Body of pancreas (tissue), 4 donors: ENCODE results near the gene EYS. TPM values are rescaled to one million over a fixed set of nuclear protein-coding genes. Genes with fewer than 3 reads are reported as not detected.
"Not testable (repeated sequence)": the region's sequence is repeated elsewhere in the genome, so short reads cannot be mapped to it uniquely, and the experiment has no call there.

ENCODE experiments used
- ATAC-seq: fragments of 150-250 bp; one replicate; pipeline ENCODE4 v1.9.1; 2016
- DNase-seq, 4 donors: peaks; one replicate each; pipeline ENCODE4 v3.0.0-alpha.2; 2019
- H3K27ac ChIP-seq, 4 donors: fragments of 200-600 bp; sonication (generic); 1 replicate in 3 of 4; 2 replicates in 1 of 4; pipeline versions ENCODE4 v1.5.1 to v1.6.1; 2016 to 2019; ENCODE audit warnings: mild to moderate bottlenecking in 1 of 4, mixed read lengths in 1 of 4, moderate library complexity in 1 of 4
- H3K27me3 ChIP-seq, 2 donors: fragments of 200-600 bp; sonication (generic); one replicate each; pipeline ENCODE4 v1.6.0; 2016; ENCODE audit warnings: mild to moderate bottlenecking in 1 of 2
- H3K36me3 ChIP-seq, 2 donors: fragments of 200-600 bp; sonication (generic); replicated peaks in 1 of 2; 2 replicates each; pipeline ENCODE4 v1.5.1; 2016; ENCODE audit warnings: low read depth in 2 of 2; ENCODE audit not compliant: insufficient read depth in 1 of 2
- H3K4me1 ChIP-seq: fragments of 200-600 bp; sonication (generic); one replicate; pipeline ENCODE4 v1.6.0; 2016
- H3K4me3 ChIP-seq, 2 donors: fragments of 200-600 bp; sonication (generic); 1 replicate in 1 of 2; 2 replicates in 1 of 2; pipeline ENCODE4 v1.5.1; 2016 to 2019
- H3K9me3 ChIP-seq, 3 donors: fragments of 200-600 bp; sonication (generic); 1 replicate in 2 of 3; 2 replicates in 1 of 3; pipeline ENCODE4 v1.5.1; 2016
- POLR2A ChIP-seq, 3 donors: fragments of 450-650 bp; IDR thresholded peaks; one replicate each; pipeline ENCODE4 v1.6.1; 2016; ENCODE audit warnings: antibody characterized with exemption in 3 of 3, mild to moderate bottlenecking in 2 of 3
- WGBS, 2 donors: methylation state at CpG; one replicate each; pipeline ENCODE4 v1.1.5; 2017; 5-methylcytosine and 5-hydroxymethylcytosine counted together
- intact Hi-C: fragments of 100-400 bp; cut with DNase I; formaldehyde crosslinking; loops from one replicate; pipeline ENCODE4 v1.15.1; 2023
- total RNA-seq, 2 donors: library from RNA; depleted of rRNA; stranded (reverse); fragments of >200 nt; gene quantifications; one replicate each; pipeline ENCODE4 v1.1.0, GENCODE V29; 2016
- TF ChIP-seq, protein P1 (sequence below), 7 experiments: fragments of 450-650 bp in 4 of 7; fragments of 200-600 bp in 3 of 7; sonication (generic) in 3 of 7; IDR thresholded peaks; one replicate each; pipeline ENCODE4 v1.5.1; 2016 to 2019; ENCODE audit warnings: antibody characterized with exemption in 7 of 7

The EYS gene
- total RNA-seq, 2 donors from 2014 or later: 0.26 TPM; not detected in 1

DNA sequence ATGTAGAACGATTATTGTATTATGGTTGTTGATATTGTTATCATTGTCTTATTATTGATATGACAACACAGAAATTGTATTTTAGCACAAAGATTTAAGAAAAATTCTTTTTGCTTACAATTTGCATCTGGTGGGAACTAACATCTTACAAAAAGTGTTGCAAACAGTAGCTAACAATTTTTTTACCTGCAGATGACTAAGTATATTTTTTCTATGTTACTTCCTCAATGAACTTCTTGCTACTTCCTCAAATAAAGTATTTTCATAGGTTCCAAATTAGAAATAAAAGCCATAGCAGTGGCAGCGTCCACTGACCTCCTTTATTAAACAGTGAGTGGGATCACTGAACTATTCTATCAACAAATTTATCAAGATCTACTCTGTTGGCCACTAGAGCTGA, 1224.4 kb downstream of the EYS start:
- Histone ChIP-seq H3K4me3 (no peak overlapping the region), H3K36me3 (no peaks in the 10 kb centered on the region), H3K9me3 (no peaks in the 10 kb centered on the region), H3K27ac (no peak overlapping the region), H3K27me3 (no peaks in the 10 kb centered on the region), H3K4me1 (no peaks in the 10 kb centered on the region)
- WGBS, 2 donors: 35 to 39% methylated on average over 2 of the region's 2 CpGs
- DNase-seq: no peak
- no peak for ATAC-seq
- intact Hi-C loops: no loop called here
- TF ChIP-seq POLR2A (IDR thresholded peaks at IDR 0.05): no peak
- TF ChIP-seq, protein P1, sequence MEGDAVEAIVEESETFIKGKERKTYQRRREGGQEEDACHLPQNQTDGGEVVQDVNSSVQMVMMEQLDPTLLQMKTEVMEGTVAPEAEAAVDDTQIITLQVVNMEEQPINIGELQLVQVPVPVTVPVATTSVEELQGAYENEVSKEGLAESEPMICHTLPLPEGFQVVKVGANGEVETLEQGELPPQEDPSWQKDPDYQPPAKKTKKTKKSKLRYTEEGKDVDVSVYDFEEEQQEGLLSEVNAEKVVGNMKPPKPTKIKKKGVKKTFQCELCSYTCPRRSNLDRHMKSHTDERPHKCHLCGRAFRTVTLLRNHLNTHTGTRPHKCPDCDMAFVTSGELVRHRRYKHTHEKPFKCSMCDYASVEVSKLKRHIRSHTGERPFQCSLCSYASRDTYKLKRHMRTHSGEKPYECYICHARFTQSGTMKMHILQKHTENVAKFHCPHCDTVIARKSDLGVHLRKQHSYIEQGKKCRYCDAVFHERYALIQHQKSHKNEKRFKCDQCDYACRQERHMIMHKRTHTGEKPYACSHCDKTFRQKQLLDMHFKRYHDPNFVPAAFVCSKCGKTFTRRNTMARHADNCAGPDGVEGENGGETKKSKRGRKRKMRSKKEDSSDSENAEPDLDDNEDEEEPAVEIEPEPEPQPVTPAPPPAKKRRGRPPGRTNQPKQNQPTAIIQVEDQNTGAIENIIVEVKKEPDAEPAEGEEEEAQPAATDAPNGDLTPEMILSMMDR (IDR thresholded peaks at IDR 0.05): no peak

DNA sequence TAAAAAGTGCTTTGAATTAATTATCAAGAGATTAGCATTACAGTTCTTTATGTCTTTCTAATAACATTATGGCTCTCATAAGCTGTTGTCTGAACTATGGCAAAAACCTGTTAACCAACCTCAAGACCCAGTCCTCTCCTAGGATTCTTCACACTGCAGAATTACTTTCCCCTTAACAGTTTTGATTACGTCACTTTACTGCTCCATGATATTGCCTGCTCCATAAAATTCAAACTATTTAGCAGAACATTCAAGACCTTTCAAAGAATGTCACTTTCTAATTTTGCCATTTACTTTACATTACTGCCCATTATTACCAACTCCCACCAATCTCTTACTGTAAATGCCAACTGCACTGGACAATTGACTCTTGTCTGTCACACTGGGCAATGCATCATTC, 1227.9 kb downstream of the EYS start:
- Histone ChIP-seq H3K4me1 (no peaks in the 10 kb centered on the region), H3K27ac (no peak overlapping the region), H3K4me3 (no peak overlapping the region), H3K27me3 (no peaks in the 10 kb centered on the region), H3K9me3 (no peaks in the 10 kb centered on the region), H3K36me3 (no peaks in the 10 kb centered on the region)
- 73 to 84% methylated on average over 1 of the region's 1 CpG for WGBS, 2 donors
- intact Hi-C loops: no loop called here
- TF ChIP-seq, protein P1 (IDR thresholded peaks at IDR 0.05): no peak
- no peak for TF ChIP-seq POLR2A (IDR thresholded peaks at IDR 0.05)
- no peak for DNase-seq
- ATAC-seq: no peak

DNA sequence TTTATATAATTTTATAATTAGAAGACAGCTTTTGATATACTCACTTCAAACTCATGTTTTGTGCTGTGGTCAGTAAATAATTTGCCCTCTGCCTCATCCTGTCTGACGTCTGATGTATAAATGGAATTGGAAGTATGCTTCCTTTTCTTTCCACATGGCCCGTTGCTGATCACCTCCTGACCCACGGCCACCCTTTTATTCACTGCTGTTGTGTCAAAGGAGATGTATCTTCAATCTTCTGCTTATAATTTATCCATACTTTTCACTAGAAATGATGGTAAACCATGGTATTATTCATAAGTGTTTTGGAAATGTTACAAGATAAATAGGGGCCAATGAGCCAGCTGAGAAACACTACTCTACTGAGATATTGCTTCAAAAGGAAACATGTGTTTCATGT, 1229.6 kb downstream of the EYS start:
- no peak for ATAC-seq
- WGBS, 2 donors: 25 to 34% methylated on average over 3 of the region's 3 CpGs
- TF ChIP-seq, protein P1 (IDR thresholded peaks at IDR 0.05): no peak
- TF ChIP-seq POLR2A (IDR thresholded peaks at IDR 0.05): no peak

DNA sequence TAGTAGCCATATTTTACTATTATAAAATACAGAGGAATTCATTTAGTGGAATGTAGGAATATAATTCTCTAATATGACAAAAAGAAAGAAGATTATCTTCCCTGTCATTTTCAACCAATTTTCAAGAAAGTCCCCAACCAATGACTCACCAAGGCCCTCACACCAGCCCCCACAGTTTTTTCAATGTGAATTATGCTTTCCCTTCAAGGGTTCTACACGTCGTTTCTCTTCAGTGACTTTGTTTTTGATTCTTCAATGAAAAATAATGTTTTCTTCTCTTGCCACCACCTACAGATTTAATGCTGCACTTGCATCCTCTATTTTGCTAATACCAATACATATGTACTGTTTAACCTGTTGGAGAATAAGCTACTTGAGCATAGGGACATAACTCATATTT, 1230.1 kb downstream of the EYS start:
- TF ChIP-seq, protein P1 (IDR thresholded peaks at IDR 0.05): no peak
- TF ChIP-seq POLR2A (IDR thresholded peaks at IDR 0.05): no peak
- 29 to 39% methylated on average over 2 of the region's 2 CpGs for WGBS, 2 donors
- DNase-seq (no peak), ATAC-seq (no peak)
- no peaks in the 10 kb centered on the region for H3K27me3 ChIP-seq
- intact Hi-C loops: no loop called here
- H3K4me3 ChIP-seq: no peak overlapping the region
- H3K4me1 ChIP-seq: no peaks in the 10 kb centered on the region
- H3K36me3 ChIP-seq: no peaks in the 10 kb centered on the region
- no peaks in the 10 kb centered on the region for H3K9me3 ChIP-seq
- H3K27ac ChIP-seq: no peak overlapping the region

More for the DNA sequence above, 1229.6 kb downstream of the EYS start:
- no peaks in the 10 kb centered on the region for H3K27me3 ChIP-seq
- DNase-seq: no peak
- no peak overlapping the region for H3K4me3 ChIP-seq
- H3K27ac ChIP-seq: no peak overlapping the region
- no peaks in the 10 kb centered on the region for H3K9me3 ChIP-seq
- H3K36me3 ChIP-seq: no peaks in the 10 kb centered on the region
- no peaks in the 10 kb centered on the region for H3K4me1 ChIP-seq
- intact Hi-C loops: no loop called here

DNA sequence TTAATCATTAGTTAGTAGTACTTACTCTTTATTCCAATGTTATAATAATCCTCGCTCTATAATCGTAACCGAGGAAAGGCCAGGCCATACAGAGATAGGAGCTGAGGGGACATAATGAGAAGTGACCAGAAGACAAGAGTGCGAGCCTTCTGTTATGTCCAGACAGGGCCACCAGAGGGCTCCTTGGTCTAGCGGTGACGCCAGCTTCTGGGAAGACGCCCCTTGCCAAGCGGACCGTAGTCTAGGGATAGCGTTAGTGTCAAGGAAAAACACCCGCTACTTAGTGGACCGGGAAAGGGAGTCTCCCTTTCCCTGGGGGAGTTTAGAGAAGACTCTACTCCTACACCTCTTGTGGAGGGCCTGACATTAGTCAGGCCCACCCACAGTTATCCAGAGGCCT, 1237.6 kb downstream of the EYS start:
- H3K27ac ChIP-seq, ATAC-seq, H3K27me3 ChIP-seq, intact Hi-C loops, H3K4me1 ChIP-seq, H3K9me3 ChIP-seq, H3K36me3 ChIP-seq, H3K4me3 ChIP-seq: not testable (repeated sequence)
- 56 to 73% methylated on average over 12 of the region's 12 CpGs for WGBS, 2 donors
- peak in 1 of 4 donors; percentile 35 for DNase-seq
- TF ChIP-seq, protein P1 (IDR thresholded peaks at IDR 0.05): peak in 2 of 7 experiments; percentile 14 to 30
